Heart left ventricle (tissue), 13 donors: Measurements from ENCODE around the gene TNFRSF8.

Experiments
- CTCF ChIP-seq, 12 donors: fragments of 200-600 bp; sonication (generic) in 4 of 12; IDR thresholded peaks; one replicate each; pipeline versions ENCODE4 v1.5.0 to v1.8.0; 2018 to 2022; ENCODE audit warnings: antibody characterized with exemption in 12 of 12, mild to moderate bottlenecking in 5 of 12
- POLR2A ChIP-seq, 2 donors: fragments of 450-650 bp; IDR thresholded peaks; one replicate each; pipeline ENCODE4 v1.6.1; 2017; ENCODE audit warnings: antibody characterized with exemption in 2 of 2, mild to moderate bottlenecking in 2 of 2, moderate library complexity in 2 of 2
- donor health status: ischemic (EF 13 %, LVEDD 7.1; RV severe dilation, severe dysfunction).
- donor health status: DM: no; HTN: yes; CAD: no.
- donor health status: DM: no; HTN: no; CAD: no.
- donor health status: ischemic (EF 25% LVEDD 6.9; RV normal size, moderate dysfunction).
- donor health status: ischemic (EF 25% LVEDD 5.7; RV mildly dilated, moderate dysfunction).
- donor health status: ischemic (EF 35%, LVEDD 5.7; RV mildly dilated, moderate dysfunction).
- donor health status: nonischemic (EF 11% LVEDD 7.7; RV severe dilation, severe dysfunction).
- donor health status: DM: yes; HTN: yes; CAD: no.
- donor health status: PGD.
- donor health status: ischemic (EF 29% LVEDD 5.4; RV normal size, mild dysfunction).
- donor health status: nonischemic (EF 23%, LVEDD 6.1; RV moderate dilation, normal function).

- TF ChIP-seq POLR2A (IDR thresholded peaks at IDR 0.05) (no peak), CTCF (IDR thresholded peaks at IDR 0.05) (no peak)
Measured at GRCh38 chr1:12147201-12147701, 84.1 kb downstream of the TNFRSF8 start.
